RPMI7951 (cell line): ENCODE data around the gene GOLGA6L2. TPM values are rescaled to one million over a fixed set of nuclear protein-coding genes. Genes with fewer than 3 reads are reported as not detected.

Experiments used
- total RNA-seq: library from RNA; depleted of rRNA; stranded (reverse); fragments of >200 nt; shearing (Covaris generic); gene quantifications from 2 replicates; pipeline ENCODE4 v1.2.3, GENCODE V29; 2014; rRNA removed

The GOLGA6L2 gene
- total RNA-seq, 1 experiment from 2014 or later: not detected

Other genes with a start within 250 kb of the GOLGA6L2 start
- gene GOLGA6L26, start 113.0 kb downstream of the GOLGA6L2 start, total RNA-seq: not detected in 2 replicates
- gene GOLGA8S, start 92.5 kb downstream of the GOLGA6L2 start, total RNA-seq: 0.48 and 0.78 TPM in 2 replicates
- 3.5 and 3.6 TPM in 2 replicates for gene MKRN3, start 118.4 kb upstream of the GOLGA6L2 start, total RNA-seq
- gene MAGEL2, start 200.6 kb upstream of the GOLGA6L2 start, total RNA-seq: not detected in 2 replicates
- 24.0 and 30.2 TPM in 2 replicates for gene NDN, start 240.1 kb upstream of the GOLGA6L2 start, total RNA-seq